Endothelial cell of umbilical vein (primary cell): ENCODE data around the gene CLEC18C. TPM values are rescaled to one million over a fixed set of nuclear protein-coding genes. Genes with fewer than 3 reads are reported as not detected.

Source experiments
- BruUV-seq: library from RNA; stranded (reverse); fragments of 400-500 nt; replicated peaks from 2 replicates; lab custom pipeline; 2021; lab: Mats Ljungman, UMichigan
- CTCF ChIA-PET: fragments of 300-600, 350-600 bp; sonication (Branson Sonifier 250); formaldehyde crosslinking; loops from one replicate; lab custom pipeline; 2021; ENCODE audit warnings: antibody characterized with exemption, inconsistent platforms; lab: Charles Lee
- POLR2A ChIA-PET: fragments of 300-600, 350-600 bp; sonication (Branson Sonifier 250); formaldehyde crosslinking; loops from one replicate; lab custom pipeline; 2021; ENCODE audit warnings: antibody characterized with exemption, inconsistent platforms; lab: Charles Lee
- DNase-seq: peaks from one replicate; pipeline ENCODE4 v3.0.0-alpha.2; 2011; ENCODE audit warnings: low read depth, low spot score
- FAIRE-seq: peaks from 2 replicates; lab custom pipeline; 2011; peaks lifted over from hg19 to GRCh38; lab: Jason Lieb, UNC
- H2AFZ ChIP-seq: 2 replicates; pipeline ENCODE4 v1.6.0; 2012; ENCODE audit warnings: low read depth, low read length, control low read depth, inconsistent platforms
- H3K27ac ChIP-seq: 2 replicates; pipeline ENCODE4 v1.5.1; 2011; ENCODE audit warnings: low read depth, mild to moderate bottlenecking, control low read depth, low read length, moderate library complexity; ENCODE audit not compliant: insufficient read depth
- H3K27me3 ChIP-seq, 2 experiments: 2 replicates each; pipeline versions ENCODE4 v1.6.0 to v1.6.1; 2011; ENCODE audit warnings: low read length in 2 of 2, mixed read lengths in 1 of 2; ENCODE audit not compliant: control insufficient read depth in 2 of 2, insufficient read depth in 2 of 2
- H3K36me3 ChIP-seq, 2 experiments: 2 replicates in 1 of 2; 3 replicates in 1 of 2; pipeline ENCODE4 v1.5.1; 2011; ENCODE audit warnings: low read length in 2 of 2, mild to moderate bottlenecking in 1 of 2, moderate library complexity in 1 of 2; ENCODE audit not compliant: control insufficient read depth in 2 of 2, insufficient read depth in 2 of 2; ENCODE audit errors: extremely low read depth in 1 of 2
- H3K4me1 ChIP-seq: 3 replicates; pipeline ENCODE4 v1.5.1; 2011; ENCODE audit warnings: mild to moderate bottlenecking, low read length; ENCODE audit not compliant: control insufficient read depth, insufficient read depth; ENCODE audit errors: extremely low read depth
- H3K4me2 ChIP-seq: 2 replicates; pipeline ENCODE4 v1.6.1; 2011; ENCODE audit warnings: low read length, control low read depth, mixed read lengths; ENCODE audit not compliant: insufficient read depth
- H3K4me3 ChIP-seq, 3 experiments: fragments of 200-600 bp in 1 of 3; sonication (generic), shearing (Covaris generic) in 1 of 3; replicated peaks in 1 of 3; 2 replicates each; pipeline ENCODE4 v1.5.1; 2011 to 2016; ENCODE audit warnings: control low read depth in 3 of 3, low read length in 3 of 3, mild to moderate bottlenecking in 2 of 3, inconsistent platforms in 1 of 3, low read depth in 1 of 3, moderate library complexity in 1 of 3; ENCODE audit not compliant: insufficient read depth in 1 of 3
- H3K79me2 ChIP-seq: 2 replicates; pipeline ENCODE4 v1.6.0; 2012; ENCODE audit warnings: low read length, inconsistent platforms; ENCODE audit not compliant: control insufficient read depth, insufficient read depth
- H3K9ac ChIP-seq: replicated peaks from 2 replicates; pipeline ENCODE3; 2011; ENCODE audit warnings: low read length, control low read depth; ENCODE audit not compliant: insufficient read depth; ENCODE audit errors: extremely low read depth
- H3K9me1 ChIP-seq: replicated peaks from 3 replicates; pipeline ENCODE4 v1.6.0; 2011; ENCODE audit warnings: mild to moderate bottlenecking, low read length; ENCODE audit not compliant: control insufficient read depth, insufficient read depth; ENCODE audit errors: extremely low read depth
- H3K9me3 ChIP-seq: replicated peaks from 2 replicates; pipeline ENCODE4 v1.5.1; 2012; ENCODE audit warnings: low read length, inconsistent platforms; ENCODE audit not compliant: control insufficient read depth, insufficient read depth
- H4K20me1 ChIP-seq: replicated peaks from 2 replicates; pipeline ENCODE3; 2011; ENCODE audit warnings: mild to moderate bottlenecking, low read length; ENCODE audit not compliant: control insufficient read depth, insufficient read depth; ENCODE audit errors: extremely low read depth
- EZH2 ChIP-seq: IDR thresholded peaks from 2 replicates; pipeline ENCODE4 v1.6.1; 2012; ENCODE audit warnings: borderline replicate concordance, low read depth, mild to moderate bottlenecking, moderate library complexity, low read length, inconsistent platforms; ENCODE audit not compliant: severe bottlenecking
- FOS ChIP-seq: IDR thresholded peaks from 2 replicates; pipeline ENCODE4 v1.6.1; 2011; ENCODE audit warnings: mild to moderate bottlenecking, low read length, moderate library complexity, borderline replicate concordance; ENCODE audit not compliant: insufficient read depth
- GATA2 ChIP-seq: IDR thresholded peaks from 2 replicates; pipeline ENCODE4 v1.7.0; 2011; ENCODE audit warnings: low read depth, mild to moderate bottlenecking, moderate library complexity, mixed read lengths, low read length; ENCODE audit not compliant: insufficient read length, insufficient read depth
- JUN ChIP-seq: IDR thresholded peaks from 2 replicates; pipeline ENCODE4 v1.6.1; 2011; ENCODE audit warnings: borderline replicate concordance, low read depth; ENCODE audit not compliant: insufficient read length, insufficient read depth
- MYC ChIP-seq: IDR thresholded peaks from one replicate; pipeline ENCODE4 v1.6.1; 2011; ENCODE audit warnings: mild to moderate bottlenecking, low read depth, low read length
- POLR2A ChIP-seq: IDR thresholded peaks from 2 replicates; pipeline ENCODE4 v1.6.1; 2012; ENCODE audit warnings: low read depth, mild to moderate bottlenecking, control low read depth, low read length
- POLR2AphosphoS5 ChIP-seq: IDR thresholded peaks from 2 replicates; pipeline ENCODE4 v1.6.1; 2012; ENCODE audit warnings: low read depth, mild to moderate bottlenecking, control low read depth, low read length, moderate library complexity; ENCODE audit not compliant: insufficient read depth
- dilution Hi-C: fragments of 300-500 bp; cut with MboI; formaldehyde crosslinking; loops from one replicate; pipeline ENCODE4 v1.15.0; 2019; ENCODE audit warnings: low sequenced_read_pairs; ENCODE audit not compliant: extremely low pct_ligation_motif_present
- intact Hi-C: fragments of 100-400 bp; cut with micrococcal nuclease; formaldehyde crosslinking; loops from one replicate; pipeline ENCODE4 v1.10.0; 2022
- polyA plus RNA-seq, 4 experiments: library from polyadenylated mRNA; depleted of rRNA in 3 of 4; stranded (reverse) in 3 of 4; unstranded in 1 of 4; fragments of >200 nt; gene quantifications; 2 replicates each; pipeline versions ENCODE4 v1.2.1 to v1.2.3, GENCODE V29; 2011 to 2012; ENCODE audit warnings: missing spikeins in 1 of 4
- total RNA-seq: library from RNA; stranded (reverse); gene quantifications from 2 replicates; pipeline ENCODE4 v1.2.3, GENCODE V29; 2021
- TF ChIP-seq, protein P1 (sequence below), 2 donors: IDR thresholded peaks; 1 replicate in 1 of 2; 2 replicates in 1 of 2; pipeline ENCODE4 v1.5.1; 2011; ENCODE audit warnings: low read length in 2 of 2, mild to moderate bottlenecking in 2 of 2, moderate library complexity in 2 of 2, control low read depth in 1 of 2, inconsistent platforms in 1 of 2, low read depth in 1 of 2; ENCODE audit not compliant: insufficient read depth in 1 of 2; ENCODE audit errors: extremely low read depth in 1 of 2
- TF ChIP-seq, protein P2 (sequence below): IDR thresholded peaks from 2 replicates; pipeline ENCODE4 v1.6.1; 2011; ENCODE audit not compliant: insufficient read depth, insufficient read length

The CLEC18C gene
- total and polyA plus RNA-seq, 2 donors (not counting 3 experiments of a cell fraction or from before 2014, with no cell fraction given), result not detected

DNA sequence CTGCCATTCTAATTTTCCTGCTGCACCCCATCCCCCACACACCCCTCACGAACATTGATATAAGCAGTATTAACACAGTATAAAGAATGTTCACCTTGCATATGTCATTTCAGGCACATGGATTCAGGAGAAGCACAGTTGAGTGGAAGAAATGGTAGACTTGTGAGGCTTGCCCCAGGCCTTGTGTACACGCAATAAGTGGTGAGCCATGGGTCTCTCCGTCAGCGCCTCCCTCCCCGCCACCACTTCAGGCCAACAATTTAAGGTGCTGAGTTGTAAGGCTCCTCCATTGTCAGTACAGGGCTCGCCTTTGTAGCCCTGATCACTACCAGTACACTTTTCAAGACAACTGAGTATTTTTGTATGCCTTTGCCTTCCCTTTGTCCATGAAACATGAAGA, 12.2 kb upstream of the CLEC18C start:
- dilution Hi-C loops, result no loop called here

More for the DNA sequence above, 12.2 kb upstream of the CLEC18C start:
- H3K4me1 ChIP-seq, result peaks cover 9% of the 10 kb centered on the region
- no peaks in the 10 kb centered on the region for H3K79me2 ChIP-seq
- TF ChIP-seq JUN, result no peak
- no peak for TF ChIP-seq POLR2A
- TF ChIP-seq GATA2, result no peak
- no peak for TF ChIP-seq POLR2AphosphoS5
- no peak for TF ChIP-seq EZH2
- TF ChIP-seq, protein P1, sequence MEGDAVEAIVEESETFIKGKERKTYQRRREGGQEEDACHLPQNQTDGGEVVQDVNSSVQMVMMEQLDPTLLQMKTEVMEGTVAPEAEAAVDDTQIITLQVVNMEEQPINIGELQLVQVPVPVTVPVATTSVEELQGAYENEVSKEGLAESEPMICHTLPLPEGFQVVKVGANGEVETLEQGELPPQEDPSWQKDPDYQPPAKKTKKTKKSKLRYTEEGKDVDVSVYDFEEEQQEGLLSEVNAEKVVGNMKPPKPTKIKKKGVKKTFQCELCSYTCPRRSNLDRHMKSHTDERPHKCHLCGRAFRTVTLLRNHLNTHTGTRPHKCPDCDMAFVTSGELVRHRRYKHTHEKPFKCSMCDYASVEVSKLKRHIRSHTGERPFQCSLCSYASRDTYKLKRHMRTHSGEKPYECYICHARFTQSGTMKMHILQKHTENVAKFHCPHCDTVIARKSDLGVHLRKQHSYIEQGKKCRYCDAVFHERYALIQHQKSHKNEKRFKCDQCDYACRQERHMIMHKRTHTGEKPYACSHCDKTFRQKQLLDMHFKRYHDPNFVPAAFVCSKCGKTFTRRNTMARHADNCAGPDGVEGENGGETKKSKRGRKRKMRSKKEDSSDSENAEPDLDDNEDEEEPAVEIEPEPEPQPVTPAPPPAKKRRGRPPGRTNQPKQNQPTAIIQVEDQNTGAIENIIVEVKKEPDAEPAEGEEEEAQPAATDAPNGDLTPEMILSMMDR (IDR thresholded peaks at IDR 0.05; ENCODE audit: extremely low read depth in 1 of 2, insufficient read depth in 1 of 2, low read depth in 1 of 2, low read length in 2 of 2), result no peak
- TF ChIP-seq FOS, result no peak
- TF ChIP-seq MYC, result no peak
- TF ChIP-seq, protein P2, sequence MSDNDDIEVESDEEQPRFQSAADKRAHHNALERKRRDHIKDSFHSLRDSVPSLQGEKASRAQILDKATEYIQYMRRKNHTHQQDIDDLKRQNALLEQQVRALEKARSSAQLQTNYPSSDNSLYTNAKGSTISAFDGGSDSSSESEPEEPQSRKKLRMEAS, result no peak
- H3K9ac ChIP-seq, result no peak overlapping the region
- ChIA-PET CTCF (interaction anchor here (0.9 to 6.3 kb wide), 4 partner anchors 11 to 106 kb away, joined by 4 to 40 read pairs (median 8); partner anchors contain the start of gene EXOSC6), POLR2A (no interaction called here)
- no peak overlapping the region for H3K27ac ChIP-seq
- FAIRE-seq (no peak), DNase-seq (peak; percentile 2)
- no peak overlapping the region for H3K4me3 ChIP-seq
- no peak overlapping the region for H2AFZ ChIP-seq
- no peaks in the 10 kb centered on the region for H4K20me1 ChIP-seq
- H3K9me3 ChIP-seq, result no peaks in the 10 kb centered on the region
- H3K4me2 ChIP-seq, result no peak overlapping the region
- H3K9me1 ChIP-seq, result no peaks in the 10 kb centered on the region
- H3K36me3 ChIP-seq, result peaks cover 15 to 44% of the 10 kb centered on the region in 2 experiments
- intact Hi-C loops, result no loop called here
- BruUV-seq, result no TSS peak
- H3K27me3 ChIP-seq, result no peaks in the 10 kb centered on the region
